Ectodermal cell (in vitro differentiated cells): Measurements from ENCODE around the gene FNDC3B.

Source experiments
- H3K27ac ChIP-seq: 2 replicates; pipeline ENCODE4 v1.7.0; 2013; ENCODE audit warnings: mild to moderate bottlenecking, low read depth, low read length; ENCODE audit not compliant: insufficient read depth, poor library complexity, severe bottlenecking
- H3K27me3 ChIP-seq: 2 replicates; pipeline ENCODE4 v1.7.0; 2013; ENCODE audit warnings: mild to moderate bottlenecking, low read length; ENCODE audit not compliant: insufficient read depth, control insufficient read depth, poor library complexity, severe bottlenecking
- H3K36me3 ChIP-seq: one replicate; pipeline ENCODE4 v1.7.0; 2013; ENCODE audit warnings: low read length; ENCODE audit not compliant: control insufficient read depth, insufficient read depth
- H3K4me1 ChIP-seq: one replicate; pipeline ENCODE4 v1.7.0; 2013; ENCODE audit warnings: low read length; ENCODE audit not compliant: control insufficient read depth, insufficient read depth
- H3K4me3 ChIP-seq: 2 replicates; pipeline ENCODE4 v1.7.0; 2013; ENCODE audit warnings: low read depth, low read length, control low read depth; ENCODE audit not compliant: insufficient read depth
- H3K9me3 ChIP-seq: 2 replicates; pipeline ENCODE4 v1.7.0; 2013; ENCODE audit warnings: mild to moderate bottlenecking, low read length, moderate library complexity; ENCODE audit not compliant: control insufficient read depth
- WGBS, 2 experiments: methylation state at CpG; one replicate each; pipeline ENCODE4 v1.1.7; 2013; ENCODE audit warnings: missing lambda C conversion rate in 2 of 2; 5-methylcytosine and 5-hydroxymethylcytosine counted together

The FNDC3B gene

DNA sequence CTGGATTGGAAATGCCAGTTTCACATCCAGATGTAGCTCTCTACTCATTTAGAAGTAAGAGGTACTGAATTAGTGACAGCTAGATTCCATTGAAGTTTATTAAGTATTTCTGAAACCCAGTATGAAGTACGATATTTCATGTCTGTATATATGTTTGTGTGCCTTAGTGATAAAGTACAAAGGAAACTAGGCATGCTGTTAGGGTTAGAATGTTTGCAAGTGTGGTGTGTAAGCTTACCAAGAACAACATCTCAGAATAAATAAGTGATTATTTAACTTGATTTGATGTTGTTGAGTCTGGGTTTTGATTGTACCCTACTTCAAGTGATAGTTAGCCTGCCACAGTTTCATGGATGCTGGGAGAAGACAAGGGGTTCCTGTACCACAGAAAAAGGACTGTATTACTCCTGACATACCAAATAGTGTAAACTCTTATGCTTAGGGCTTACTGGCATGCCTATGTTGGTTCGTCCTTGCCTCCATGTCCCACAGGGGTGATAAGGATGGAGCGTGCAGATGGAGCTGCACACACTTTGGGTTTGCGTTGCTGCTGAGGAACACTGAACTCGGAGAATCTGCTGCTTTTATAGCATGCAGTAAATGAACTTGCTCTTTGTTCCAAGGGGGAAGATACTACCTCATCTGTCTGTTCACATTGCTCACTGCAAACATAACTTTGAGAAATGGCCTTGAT lies 43.6 kb downstream of the FNDC3B start:
- Histone ChIP-seq H3K4me3 (no peak overlapping the region), H3K4me1 (no peaks in the 10 kb centered on the region), H3K27ac (no peak overlapping the region), H3K27me3 (no peaks in the 10 kb centered on the region), H3K9me3 (no peaks in the 10 kb centered on the region), H3K36me3 (peaks cover 5% of the 10 kb centered on the region)
- WGBS, 2 experiments, result 93 to 96% methylated on average over 5 of the region's 5 CpGs

DNA sequence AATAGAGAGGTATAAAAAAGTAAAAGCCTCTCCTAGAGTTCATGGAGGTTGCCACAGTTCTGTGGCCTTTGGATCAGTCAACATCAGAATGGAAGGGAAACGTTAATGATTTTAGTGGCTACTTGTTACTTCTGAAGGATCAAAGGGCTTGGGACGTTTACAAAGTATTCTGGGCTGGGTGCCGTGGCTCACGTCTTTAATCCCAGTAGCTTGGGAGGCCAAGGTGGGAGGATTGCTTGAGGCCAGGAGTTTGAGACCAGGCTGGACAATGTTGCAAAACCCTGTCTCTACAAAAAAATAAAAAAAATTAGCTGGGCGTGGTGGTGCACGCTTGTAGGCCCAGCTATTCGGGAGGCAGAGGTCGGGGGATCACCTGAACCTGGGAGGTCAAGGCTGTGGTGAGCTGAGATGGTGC lies 44.6 kb downstream of the FNDC3B start:
- 94 to 95% methylated on average over 8 of the region's 8 CpGs for WGBS, 2 experiments
- H3K27me3 ChIP-seq, result no peaks in the 10 kb centered on the region
- no peaks in the 10 kb centered on the region for H3K4me1 ChIP-seq
- H3K27ac ChIP-seq, result no peak overlapping the region
- no peak overlapping the region for H3K4me3 ChIP-seq
- H3K36me3 ChIP-seq, result peaks cover 5% of the 10 kb centered on the region
- no peaks in the 10 kb centered on the region for H3K9me3 ChIP-seq

DNA sequence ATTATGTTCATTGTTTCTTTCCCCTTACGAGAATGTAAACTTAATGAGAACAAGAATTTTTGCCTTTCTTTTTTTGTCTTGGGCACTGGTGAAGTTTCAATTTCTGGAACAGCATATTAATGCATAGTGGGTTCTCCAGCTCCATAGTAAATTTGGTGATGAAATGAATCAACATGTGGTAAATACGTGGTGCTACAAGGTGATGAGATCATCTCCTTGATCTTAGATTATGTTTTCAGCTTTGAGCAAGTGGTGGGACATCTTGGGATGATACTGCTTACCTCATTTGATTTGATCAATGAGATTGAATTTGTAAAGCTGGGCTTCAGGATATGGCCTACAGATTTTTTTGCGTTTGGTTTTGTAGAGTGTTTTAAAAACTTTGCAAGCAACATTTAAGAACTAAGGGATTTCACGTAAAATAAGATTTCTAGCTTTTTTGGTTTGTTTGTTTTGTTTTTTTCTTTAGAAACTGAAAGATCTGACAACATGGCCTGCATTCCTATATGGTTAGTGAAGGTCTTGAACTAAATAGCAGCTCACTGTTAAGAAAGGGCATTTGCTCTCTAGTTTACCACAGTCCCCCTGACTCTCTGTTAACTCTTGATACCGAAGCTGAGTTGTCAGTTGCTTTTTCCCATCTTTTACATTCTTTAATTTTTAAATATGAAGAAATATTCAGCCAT lies 45.6 kb downstream of the FNDC3B start:
- Histone ChIP-seq H3K9me3 (no peaks in the 10 kb centered on the region), H3K27ac (no peak overlapping the region), H3K4me3 (no peak overlapping the region), H3K27me3 (no peaks in the 10 kb centered on the region), H3K4me1 (no peaks in the 10 kb centered on the region), H3K36me3 (peaks cover 5% of the 10 kb centered on the region)
- WGBS, 2 experiments, result 87 to 95% methylated on average over 3 to 5 of the region's 5 CpGs

DNA sequence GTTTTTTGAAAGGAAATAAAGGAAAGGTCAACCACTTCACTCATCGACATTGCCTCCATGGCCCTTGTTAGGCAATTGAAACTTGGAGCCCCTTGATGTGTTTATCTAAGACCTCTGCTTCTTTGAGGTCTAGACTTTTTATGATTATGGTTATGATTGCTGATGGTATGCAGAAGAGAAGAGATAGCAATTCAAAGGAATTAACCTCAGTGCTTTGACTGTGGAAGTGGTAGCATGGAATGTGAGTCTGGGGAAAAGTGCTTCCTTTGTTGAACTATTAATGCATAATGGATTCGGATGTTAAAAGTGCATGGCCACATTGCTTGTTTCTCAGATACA lies 46.1 kb downstream of the FNDC3B start:
- Histone ChIP-seq H3K27me3 (no peaks in the 10 kb centered on the region), H3K9me3 (no peaks in the 10 kb centered on the region), H3K4me1 (no peaks in the 10 kb centered on the region), H3K4me3 (no peak overlapping the region), H3K27ac (no peak overlapping the region), H3K36me3 (peaks cover 5% of the 10 kb centered on the region)
- WGBS, 2 experiments, result 95 to 100% methylated on average over 2 of the region's 2 CpGs

DNA sequence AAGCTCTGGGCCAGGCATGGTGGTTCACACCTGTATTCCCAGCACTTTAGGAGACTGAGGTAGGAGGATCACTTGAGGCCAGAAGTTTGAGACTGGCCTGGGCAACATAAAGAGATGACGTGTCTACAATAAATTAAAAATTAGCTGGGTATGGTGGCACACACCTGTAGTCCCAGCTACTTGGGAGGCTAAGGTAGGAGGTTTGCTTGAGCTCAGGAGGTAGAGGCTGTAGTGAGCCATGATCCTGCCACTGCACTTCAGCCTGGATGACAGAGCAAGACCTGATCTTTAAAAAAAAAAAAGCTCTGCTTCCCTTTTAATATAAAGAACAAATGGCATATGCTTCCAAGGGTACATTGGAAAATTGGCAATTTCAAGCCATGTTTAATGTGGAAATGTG lies 46.7 kb downstream of the FNDC3B start:
- H3K27ac ChIP-seq, result no peak overlapping the region
- peaks cover 5% of the 10 kb centered on the region for H3K36me3 ChIP-seq
- 93 to 94% methylated on average over 1 of the region's 1 CpG for WGBS, 2 experiments
- no peaks in the 10 kb centered on the region for H3K9me3 ChIP-seq
- H3K4me1 ChIP-seq, result no peaks in the 10 kb centered on the region
- H3K27me3 ChIP-seq, result no peaks in the 10 kb centered on the region
- no peak overlapping the region for H3K4me3 ChIP-seq

DNA sequence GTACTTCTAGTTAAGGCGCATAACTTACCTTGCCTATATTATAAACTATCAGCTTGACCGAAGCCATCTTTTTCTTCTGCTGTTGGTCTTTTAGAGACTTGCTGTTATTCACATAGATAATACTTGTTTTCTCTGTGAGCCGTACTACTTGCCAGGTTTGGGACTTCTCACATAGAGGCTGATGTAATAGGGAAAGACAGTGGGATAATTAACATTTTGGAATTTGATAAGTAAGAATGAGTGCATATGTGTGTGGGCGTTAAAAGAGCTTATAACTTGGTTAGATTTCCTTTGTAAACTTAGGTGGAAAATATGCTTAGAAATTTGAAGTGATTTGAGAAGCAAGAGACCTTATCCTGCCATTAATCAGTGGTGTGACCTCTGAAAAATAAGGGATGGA lies 47.8 kb downstream of the FNDC3B start:
- Histone ChIP-seq H3K27ac (no peak overlapping the region), H3K9me3 (no peaks in the 10 kb centered on the region), H3K4me3 (no peak overlapping the region), H3K27me3 (no peaks in the 10 kb centered on the region), H3K36me3 (peaks cover 5% of the 10 kb centered on the region), H3K4me1 (no peaks in the 10 kb centered on the region)
- WGBS, 2 experiments, result 87 to 96% methylated on average over 3 to 4 of the region's 4 CpGs

DNA sequence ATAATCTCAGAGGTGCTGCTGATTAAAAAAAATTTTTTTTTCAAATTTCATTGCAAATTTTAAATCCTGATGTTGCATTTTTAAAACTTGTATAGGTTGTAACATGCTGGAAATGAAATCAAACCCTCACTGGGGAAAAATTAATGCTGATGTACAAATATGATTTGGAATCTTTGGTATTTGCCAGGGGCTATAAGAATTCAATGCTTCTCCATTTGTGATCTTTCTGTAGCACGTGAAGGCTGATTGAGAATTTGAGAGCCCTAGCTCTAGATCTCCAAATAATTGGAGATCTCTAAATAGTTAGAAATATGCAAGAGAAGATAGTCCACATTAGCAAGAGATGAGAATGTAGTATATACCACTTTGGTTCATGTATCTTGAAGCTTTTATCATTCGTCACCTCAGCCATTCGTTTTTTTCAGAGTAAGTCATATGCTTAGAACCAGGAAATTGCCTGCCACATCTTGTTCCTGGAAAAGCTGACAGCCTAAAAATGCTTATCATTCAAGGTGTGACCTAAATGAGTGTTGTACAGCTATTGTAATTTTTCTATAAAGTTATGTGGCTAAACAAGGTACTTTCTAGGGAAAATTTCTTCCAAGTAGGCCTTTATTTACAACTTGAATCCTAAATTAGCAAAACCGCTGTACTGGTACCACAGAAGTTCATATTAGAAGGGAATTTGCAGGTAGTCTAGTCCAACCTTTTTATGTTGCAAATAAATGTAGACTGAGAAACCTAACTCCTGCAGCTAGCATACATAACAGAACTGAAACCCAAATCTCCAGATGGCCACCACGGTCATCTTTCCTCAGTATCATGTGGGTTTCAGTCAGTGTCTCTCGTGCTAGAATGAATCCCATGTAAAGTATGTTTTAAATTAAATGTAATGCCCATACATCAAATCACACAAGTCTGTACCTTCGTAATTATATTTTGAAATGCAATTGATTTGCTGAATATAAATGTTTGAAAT lies 48.5 kb downstream of the FNDC3B start:
- peaks cover 5% of the 10 kb centered on the region for H3K36me3 ChIP-seq
- H3K27ac ChIP-seq, result no peak overlapping the region
- H3K27me3 ChIP-seq, result no peaks in the 10 kb centered on the region
- no peak overlapping the region for H3K4me3 ChIP-seq
- WGBS, 2 experiments, result 78 to 86% methylated on average over 5 of the region's 7 CpGs
- no peaks in the 10 kb centered on the region for H3K9me3 ChIP-seq
- no peaks in the 10 kb centered on the region for H3K4me1 ChIP-seq

DNA sequence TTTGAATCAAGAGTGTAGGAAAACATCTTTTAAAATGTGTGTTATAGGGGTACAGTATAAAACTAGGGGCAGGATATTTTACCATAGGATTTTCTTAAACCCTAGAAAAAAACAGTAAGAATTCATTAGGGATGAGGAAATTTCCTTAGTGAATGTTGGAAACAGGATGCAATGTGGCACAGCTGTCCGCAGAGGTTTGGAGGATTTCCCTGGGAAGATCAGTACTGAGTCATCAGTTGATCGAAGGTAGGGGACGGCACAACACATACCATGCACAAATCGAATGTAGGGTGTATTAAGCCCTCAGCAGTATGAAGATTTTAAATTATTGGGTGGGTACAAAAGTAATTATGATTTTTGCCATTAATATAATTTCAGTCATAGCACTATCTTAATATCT lies 49.9 kb downstream of the FNDC3B start:
- no peak overlapping the region for H3K27ac ChIP-seq
- 91 to 93% methylated on average over 4 of the region's 4 CpGs for WGBS, 2 experiments
- H3K4me3 ChIP-seq, result no peak overlapping the region
- H3K27me3 ChIP-seq, result no peaks in the 10 kb centered on the region
- no peaks in the 10 kb centered on the region for H3K9me3 ChIP-seq
- no peaks in the 10 kb centered on the region for H3K36me3 ChIP-seq
- no peaks in the 10 kb centered on the region for H3K4me1 ChIP-seq

DNA sequence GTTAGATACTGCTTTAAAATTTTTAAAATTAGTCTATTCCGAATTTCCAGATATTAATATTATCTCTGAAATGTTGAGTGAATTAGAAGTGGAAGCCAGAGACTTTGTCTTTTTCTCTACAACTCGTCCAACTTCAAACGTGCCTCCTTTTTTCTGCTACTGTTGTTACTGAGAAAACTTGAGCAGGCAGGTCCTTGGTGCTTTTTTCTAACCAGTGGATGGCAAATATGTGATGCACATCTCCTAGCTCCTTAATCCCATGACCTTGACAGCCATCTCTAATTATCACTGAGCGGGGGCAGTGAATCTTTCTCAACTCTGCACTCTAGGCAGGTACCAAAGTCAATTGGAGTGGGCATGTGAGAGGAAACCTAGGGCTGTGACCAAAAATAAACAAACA lies 50.7 kb downstream of the FNDC3B start:
- no peaks in the 10 kb centered on the region for H3K9me3 ChIP-seq
- H3K4me3 ChIP-seq, result no peak overlapping the region
- no peaks in the 10 kb centered on the region for H3K27me3 ChIP-seq
- 85 to 96% methylated on average over 3 to 4 of the region's 4 CpGs for WGBS, 2 experiments
- no peak overlapping the region for H3K27ac ChIP-seq
- no peaks in the 10 kb centered on the region for H3K36me3 ChIP-seq
- H3K4me1 ChIP-seq, result no peaks in the 10 kb centered on the region

DNA sequence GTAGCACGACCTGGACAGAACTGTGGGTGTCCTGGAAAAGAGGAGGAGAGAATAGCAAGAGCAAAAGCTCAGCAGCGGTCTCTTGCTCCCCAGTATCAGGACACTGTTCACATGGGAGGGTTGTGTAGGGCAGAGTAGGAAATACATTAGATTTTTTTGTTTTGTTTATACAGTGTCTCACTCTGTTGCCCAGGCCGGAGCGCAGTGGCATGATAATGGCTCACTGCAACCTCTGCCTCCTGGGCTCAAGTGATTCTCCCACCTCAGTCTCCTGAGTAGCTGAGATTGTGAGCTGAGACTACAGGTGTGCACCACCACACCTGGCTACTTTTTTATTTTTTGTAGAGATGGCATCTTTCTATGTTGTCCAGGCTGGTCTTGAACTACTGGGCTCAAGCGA lies 53.3 kb downstream of the FNDC3B start:
- no peaks in the 10 kb centered on the region for H3K9me3 ChIP-seq
- peaks cover 3% of the 10 kb centered on the region for H3K4me1 ChIP-seq
- no peaks in the 10 kb centered on the region for H3K27me3 ChIP-seq
- no peaks in the 10 kb centered on the region for H3K36me3 ChIP-seq
- WGBS, 2 experiments, result 91 to 92% methylated on average over 5 of the region's 5 CpGs
- no peak overlapping the region for H3K4me3 ChIP-seq
- H3K27ac ChIP-seq, result no peak overlapping the region
